HL-60/S4 treated with retinoic acid at 250 ng/mL for 4 days and 3 days (cell line): Measurements from ENCODE around the gene FTL.

ENCODE experiments used
- in situ Hi-C: fragments of 300-500 bp; cut with MboI; formaldehyde crosslinking; loops from 2 replicates; pipeline ENCODE4 v1.7.0; 2022; ENCODE audit warnings: low sequenced_read_pairs

FTL gene

GRCh38 chr19:48964205-48965039 is 687 bp upstream of the FTL start:
- in situ Hi-C loops = loop anchor here (25.0 kb wide), 1 partner anchor 327 kb away; the partner anchor contains the start of genes CA11 and DBP

GRCh38 chr19:48965806-48966540 is 864 bp downstream of the FTL start:
- in situ Hi-C loops = loop anchor here (25.0 kb wide), 1 partner anchor 329 kb away; the partner anchor contains the start of genes CA11 and DBP

GRCh38 chr19:48966541-48967345 is 1.6 kb downstream of the FTL start:
- in situ Hi-C loops = loop anchor here (25.0 kb wide), 1 partner anchor 329 kb away; the partner anchor contains the start of genes CA11 and DBP

GRCh38 chr19:48967346-48968178 is 2.5 kb downstream of the FTL start:
- in situ Hi-C loops = loop anchor here (25.0 kb wide), 1 partner anchor 330 kb away; the partner anchor contains the start of genes CA11 and DBP

- in situ Hi-C loops = loop anchor here (25.0 kb wide), 1 partner anchor 331 kb away; the partner anchor contains the start of genes CA11 and DBP
These were observed 3.1 kb downstream of the FTL start for GRCh38 chr19:48968179-48968661.

GRCh38 chr19:48968813-48969218 is 3.7 kb downstream of the FTL start:
- in situ Hi-C loops = loop anchor here (25.0 kb wide), 1 partner anchor 332 kb away; the partner anchor contains the start of genes CA11 and DBP

GRCh38 chr19:48969276-48970138 is 4.4 kb downstream of the FTL start:
- in situ Hi-C loops = loop anchor here (25.0 kb wide), 1 partner anchor 332 kb away; the partner anchor contains the start of genes CA11 and DBP

GRCh38 chr19:48970139-48970766 is 5.1 kb downstream of the FTL start:
- in situ Hi-C loops = loop anchor here (25.0 kb wide), 1 partner anchor 333 kb away; the partner anchor contains the start of genes CA11 and DBP

- in situ Hi-C loops = loop anchor here (25.0 kb wide), 1 partner anchor 334 kb away; the partner anchor contains the start of genes CA11 and DBP
These were observed 5.8 kb downstream of the FTL start for GRCh38 chr19:48970923-48971395.

- in situ Hi-C loops = no loop called here
These were observed 11.1 kb downstream of the FTL start for GRCh38 chr19:48975947-48976847.

GRCh38 chr19:48977061-48977460 is 12.0 kb downstream of the FTL start:
- in situ Hi-C loops = no loop called here

GRCh38 chr19:48982280-48982679 is 17.2 kb downstream of the FTL start:
- in situ Hi-C loops = no loop called here

GRCh38 chr19:48985711-48986110 is 20.6 kb downstream of the FTL start:
- in situ Hi-C loops = no loop called here

GRCh38 chr19:48986211-48986610 is 21.1 kb downstream of the FTL start:
- in situ Hi-C loops = no loop called here

GRCh38 chr19:48987323-48987722 is 22.2 kb downstream of the FTL start:
- in situ Hi-C loops = no loop called here

- in situ Hi-C loops = no loop called here
These were observed 23.2 kb downstream of the FTL start for GRCh38 chr19:48988286-48988685.

GRCh38 chr19:48988860-48989259 is 23.8 kb downstream of the FTL start:
- in situ Hi-C loops = no loop called here
